ENCODE data around the gene SUN3.
A peak's percentile ranks its signal among the peaks of the same experiment; 100 is the strongest.

Gene SUN3

GRCh38 chr7:47979145-47979831, 49.6 kb downstream of the SUN3 start, which contains the start of gene HUS1:
Gene HUS1, minus strand, starts transcription at chr7:47979615. Its CDS starts 96 bp downstream, at chr7:47979519.
- DNase-seq (ENCODE audit: low read depth in 2 of 3, low spot score in 1 of 3) = peak; percentile 91 to 92 (median 91)

GRCh38 chr7:47978790-47979144, 50.1 kb downstream of the SUN3 start:
- DNase-seq (ENCODE audit: low read depth in 2 of 3, low spot score in 1 of 3) = no peak

- no peak for DNase-seq (ENCODE audit: low read depth in 2 of 3, low spot score in 1 of 3)
Measured at GRCh38 chr7:47973739-47974138, 55.2 kb downstream of the SUN3 start.

- DNase-seq (ENCODE audit: low read depth in 2 of 3, low spot score in 1 of 3) = no peak
Measured at GRCh38 chr7:47970761-47971160, 58.1 kb downstream of the SUN3 start.

- DNase-seq (ENCODE audit: low read depth in 2 of 3, low spot score in 1 of 3) = peak; percentile 26 to 59 (median 33)
Measured at GRCh38 chr7:47968847-47969774, 59.8 kb downstream of the SUN3 start.

GRCh38 chr7:47967708-47968107, 61.2 kb downstream of the SUN3 start:
- DNase-seq (ENCODE audit: low read depth in 2 of 3, low spot score in 1 of 3) = no peak

GRCh38 chr7:47967123-47967522, 61.8 kb downstream of the SUN3 start:
- DNase-seq (ENCODE audit: low read depth in 2 of 3, low spot score in 1 of 3) = no peak

GRCh38 chr7:47965456-47965855, 63.5 kb downstream of the SUN3 start:
- no peak for DNase-seq (ENCODE audit: low read depth in 2 of 3, low spot score in 1 of 3)

GRCh38 chr7:47962262-47962661, 66.6 kb downstream of the SUN3 start:
- no peak for DNase-seq (ENCODE audit: low read depth in 2 of 3, low spot score in 1 of 3)

GRCh38 chr7:47957156-47957555, 71.8 kb downstream of the SUN3 start:
- no peak for DNase-seq (ENCODE audit: low read depth in 2 of 3, low spot score in 1 of 3)

GRCh38 chr7:47956220-47956619, 72.7 kb downstream of the SUN3 start:
- no peak for DNase-seq (ENCODE audit: low read depth in 2 of 3, low spot score in 1 of 3)

- no peak for DNase-seq (ENCODE audit: low read depth in 2 of 3, low spot score in 1 of 3)
Measured at GRCh38 chr7:47954231-47954911, 74.5 kb downstream of the SUN3 start.

GRCh38 chr7:47953822-47954221, 75.1 kb downstream of the SUN3 start:
- DNase-seq (ENCODE audit: low read depth in 2 of 3, low spot score in 1 of 3) = no peak

- no peak for DNase-seq (ENCODE audit: low read depth in 2 of 3, low spot score in 1 of 3)
Measured at GRCh38 chr7:47952224-47952623, 76.7 kb downstream of the SUN3 start.

GRCh38 chr7:47951374-47951773, 77.5 kb downstream of the SUN3 start:
- DNase-seq (ENCODE audit: low read depth in 2 of 3, low spot score in 1 of 3) = no peak

GRCh38 chr7:47950714-47951113, 78.2 kb downstream of the SUN3 start:
- DNase-seq (ENCODE audit: low read depth in 2 of 3, low spot score in 1 of 3) = no peak

- DNase-seq (ENCODE audit: low read depth in 2 of 3, low spot score in 1 of 3) = no peak
Measured at GRCh38 chr7:47949703-47950102, 79.2 kb downstream of the SUN3 start.

- DNase-seq (ENCODE audit: low read depth in 2 of 3, low spot score in 1 of 3) = no peak
Measured at GRCh38 chr7:47948141-47948790, 80.6 kb downstream of the SUN3 start, which contains the start of gene PKD1L1. Gene PKD1L1, minus strand, starts transcription at chr7:47948466. Its CDS starts 26 bp downstream, at chr7:47948440.

GRCh38 chr7:47947355-47947749, 81.6 kb downstream of the SUN3 start:
- no peak for DNase-seq (ENCODE audit: low read depth in 2 of 3, low spot score in 1 of 3)

- no peak for DNase-seq (ENCODE audit: low read depth in 2 of 3, low spot score in 1 of 3)
Measured at GRCh38 chr7:47946581-47947354, 82.1 kb downstream of the SUN3 start.

All from stimulated activated CD4-positive, alpha-beta T cell treated with anti-CD3 and anti-CD28 coated beads, Interleukin-12 subunit alpha, Interleukin-12 subunit beta, amount 100 ng/mL, for 48 hours (primary cell).